Effector memory CD8-positive, alpha-beta T cell (primary cell): Measurements from ENCODE around the gene PCDH1.
"Not testable (repeated sequence)": the region's sequence is repeated elsewhere in the genome, so short reads cannot be mapped to it uniquely, and the experiment has no call there.

Source experiments
- ATAC-seq: fragments of 150-1000 bp; cut with Tn5 transposase; replicated peaks from 2 replicates; pipeline ENCODE4 v1.10.0; 2021; ENCODE audit warnings: mild to moderate bottlenecking, moderate library complexity
- DNase-seq, 3 experiments: peaks; one replicate each; pipeline ENCODE4 v3.0.0; 2021
- H3K27ac Mint-ChIP-seq, 2 donors: one replicate each; pipeline ENCODE4 v1.8.0; 2022; ENCODE audit warnings: mild to moderate bottlenecking in 2 of 2, mixed read lengths in 2 of 2, moderate library complexity in 2 of 2
- H3K27me3 Mint-ChIP-seq, 2 donors: one replicate each; pipeline ENCODE4 v1.8.0; 2022; ENCODE audit warnings: mixed read lengths in 2 of 2
- H3K36me3 Mint-ChIP-seq: one replicate; pipeline ENCODE4 v1.8.0; 2022; ENCODE audit warnings: mild to moderate bottlenecking, moderate library complexity, mixed read lengths; ENCODE audit not compliant: insufficient read depth
- H3K4me1 Mint-ChIP-seq, 2 donors: one replicate each; pipeline ENCODE4 v1.8.0; 2022; ENCODE audit warnings: low read depth in 2 of 2, mixed read lengths in 2 of 2
- H3K4me3 Mint-ChIP-seq, 2 donors: one replicate each; pipeline ENCODE4 v1.8.0; 2022; ENCODE audit warnings: mild to moderate bottlenecking in 2 of 2, mixed read lengths in 2 of 2, moderate library complexity in 2 of 2
- H3K9me3 Mint-ChIP-seq, 2 donors: one replicate each; pipeline ENCODE4 v1.8.0; 2022; ENCODE audit warnings: mixed read lengths in 2 of 2
- total RNA-seq, 9 experiments: gene quantifications; one replicate each; lab custom pipeline; 2026; lab: John Stamatoyannopoulos, UW

The PCDH1 gene
- 0 to 5.4 (median 0.62) reads per million in 9 experiments for total RNA-seq

DNA sequence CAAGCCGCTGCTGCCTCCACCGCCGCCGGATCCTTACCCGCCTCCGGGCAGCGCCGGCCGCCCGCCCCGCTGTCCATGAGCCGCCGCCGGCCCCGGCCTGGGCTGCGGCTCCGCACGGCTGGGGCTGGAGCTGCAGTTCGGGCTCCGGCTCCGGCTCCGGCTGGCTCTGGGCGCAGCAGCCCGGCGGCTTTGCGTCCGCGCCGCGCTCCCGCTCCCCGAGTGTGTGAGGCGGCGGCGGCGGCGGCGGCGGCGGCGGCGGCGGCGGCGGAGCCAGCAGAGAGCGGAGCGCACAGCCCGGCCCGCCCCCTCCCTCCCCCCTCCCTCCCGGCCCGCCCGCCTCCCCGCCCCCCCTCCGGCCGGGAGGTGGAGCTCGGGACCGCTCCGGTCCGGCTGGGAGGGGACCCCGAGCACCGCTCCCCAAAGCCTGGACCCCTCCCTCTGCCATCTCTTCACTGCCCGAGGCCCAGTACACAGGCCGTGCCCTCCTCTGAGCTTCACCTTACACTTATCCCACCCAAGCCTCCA is at the start of gene PCDH1:
PCDH1 (minus strand) TSS at position 225 of the 525 bp plus-strand sequence; CDS start at position 77, 148 bp downstream.
- Mint-ChIP-seq H3K9me3 (no peaks in the 10 kb centered on the region), H3K4me3 (peak within 1 kb of the TSS; percentile 74), H3K36me3 (no peaks in the 10 kb centered on the region), H3K27me3 (peaks cover 69 to 93% of the 10 kb centered on the region in 2 donors), H3K4me1 (peaks cover 26 to 30% of the 10 kb centered on the region in 2 donors), H3K27ac (peak within 1 kb of the TSS; percentile 2 to 55)
- peak in 1 of 3 experiments; percentile 15 for DNase-seq
- peak; percentile 32 for ATAC-seq

DNA sequence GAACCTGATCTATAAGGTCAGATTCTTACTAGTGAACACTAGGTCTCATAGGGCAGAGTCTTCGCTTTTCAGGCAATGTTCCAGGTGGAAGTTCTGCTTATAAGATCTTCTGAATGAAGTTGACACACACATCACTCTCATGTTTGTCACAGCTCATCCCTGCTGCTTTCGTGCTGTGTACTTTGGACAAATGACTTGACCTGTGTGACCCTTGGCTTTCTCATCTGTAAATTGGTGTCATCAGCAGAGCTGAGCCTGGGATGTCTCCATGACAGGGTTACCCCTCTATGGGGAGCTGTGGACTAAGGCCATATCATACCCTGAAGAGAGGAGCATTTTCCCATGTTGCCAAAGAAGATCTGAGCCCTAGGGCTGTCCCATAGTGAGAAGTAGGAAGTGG is 48.2 kb upstream of the PCDH1 start:
- H3K4me1 Mint-ChIP-seq = peaks cover 27 to 46% of the 10 kb centered on the region in 2 donors
- no peaks in the 10 kb centered on the region for H3K27me3 Mint-ChIP-seq
- H3K27ac Mint-ChIP-seq = no peak overlapping the region
- peaks cover 59% of the 10 kb centered on the region for H3K36me3 Mint-ChIP-seq
- H3K9me3 Mint-ChIP-seq = no peaks in the 10 kb centered on the region
- H3K4me3 Mint-ChIP-seq = no peak overlapping the region
- ATAC-seq (no peak), DNase-seq (no peak)

DNA sequence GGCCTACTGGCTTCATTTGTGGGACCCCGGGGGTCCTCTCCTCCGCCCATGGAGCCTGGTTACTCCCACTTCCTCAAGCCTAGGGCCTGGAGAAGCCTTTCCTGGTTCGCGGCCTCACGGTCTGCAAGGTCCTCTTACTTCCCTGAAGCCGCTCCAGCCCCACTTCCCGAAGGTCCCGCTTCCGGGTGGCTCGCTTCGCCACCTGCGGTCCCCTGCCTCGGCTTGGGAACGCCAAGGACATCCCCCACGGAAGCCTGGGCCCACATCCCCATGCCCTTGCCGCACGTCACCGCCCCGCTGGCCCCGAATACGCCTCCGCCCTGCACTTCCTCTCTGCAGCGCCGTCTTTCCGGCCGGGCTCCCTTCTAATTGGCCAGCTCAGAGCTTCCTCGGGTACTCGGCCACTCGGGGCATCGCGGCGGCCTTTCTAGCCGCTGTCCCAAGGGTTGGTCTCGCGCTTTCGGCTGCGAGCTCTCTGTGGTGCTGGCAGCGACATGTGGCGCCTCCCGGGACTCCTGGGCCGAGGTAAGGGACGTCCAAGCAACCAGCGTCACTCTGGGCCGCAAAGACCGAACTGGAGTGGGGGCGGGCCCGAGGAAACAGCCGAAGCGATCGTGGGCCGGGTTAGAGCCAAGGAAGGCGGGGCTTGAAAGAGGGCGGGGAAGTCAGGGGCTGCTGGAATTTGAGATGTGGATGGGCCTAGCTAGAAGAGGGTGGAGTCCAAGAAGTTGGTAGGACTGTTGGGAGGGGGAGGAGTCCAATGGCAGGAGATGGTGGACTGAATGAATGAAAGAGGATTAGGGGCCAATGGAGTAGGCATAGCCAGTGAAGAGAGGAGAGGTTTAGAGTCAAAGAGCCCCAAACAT is 45.5 kb upstream of the PCDH1 start, which contains the start of gene DELE1:
DELE1 (plus strand) TSS at position 424 of the 866 bp plus-strand sequence; CDS start at position 495, 71 bp downstream.
- H3K9me3 Mint-ChIP-seq = no peaks in the 10 kb centered on the region
- peaks cover 39% of the 10 kb centered on the region for H3K36me3 Mint-ChIP-seq
- DNase-seq = peak; percentile 81 to 87 (median 86)
- H3K4me3 Mint-ChIP-seq = peak within 1 kb of the TSS; percentile 91
- H3K27me3 Mint-ChIP-seq = no peaks in the 10 kb centered on the region
- H3K4me1 Mint-ChIP-seq = peaks cover 27 to 36% of the 10 kb centered on the region in 2 donors
- peak; percentile 95 for ATAC-seq
- peak within 1 kb of the TSS; percentile 99 for H3K27ac Mint-ChIP-seq

DNA sequence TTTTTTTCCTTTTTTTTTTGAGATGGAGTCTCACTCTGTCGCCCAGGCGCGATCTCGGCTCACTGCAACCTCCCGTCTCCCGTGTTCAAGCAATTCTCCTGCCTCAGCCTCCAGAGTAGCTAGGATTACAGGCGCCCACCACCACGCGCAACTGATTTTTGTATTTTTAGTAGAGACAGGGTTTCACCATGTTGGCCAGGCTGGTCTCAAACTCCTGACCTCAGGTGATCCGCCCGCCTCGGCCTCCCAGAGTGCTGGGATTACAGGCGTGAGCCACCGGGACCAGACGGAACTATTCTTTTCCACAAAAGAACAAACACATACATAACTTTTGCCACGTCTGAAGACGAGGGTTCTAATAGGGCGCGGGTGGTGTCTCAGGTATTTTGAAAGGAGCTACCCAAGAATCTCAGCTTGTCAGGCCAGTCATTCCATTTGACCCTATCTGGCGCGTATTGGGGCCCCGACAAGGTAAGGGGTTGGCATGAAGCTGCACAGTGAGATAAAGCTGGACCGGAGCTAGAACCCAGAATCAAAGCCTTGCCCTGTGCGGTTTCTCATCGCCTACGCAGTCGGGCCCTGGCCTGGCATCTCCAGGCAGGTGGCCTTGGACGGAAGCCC is 44.7 kb upstream of the PCDH1 start:
- peak overlapping the region; percentile 91 for H3K4me3 Mint-ChIP-seq
- H3K27ac Mint-ChIP-seq = peak overlapping the region; percentile 99
- H3K4me1 Mint-ChIP-seq = peaks cover 25 to 30% of the 10 kb centered on the region in 2 donors
- H3K36me3 Mint-ChIP-seq = peaks cover 32% of the 10 kb centered on the region
- ATAC-seq = peak; percentile 3
- H3K27me3 Mint-ChIP-seq, H3K9me3 Mint-ChIP-seq: not testable (repeated sequence)
- DNase-seq = peak in 1 of 3 experiments; percentile 2

DNA sequence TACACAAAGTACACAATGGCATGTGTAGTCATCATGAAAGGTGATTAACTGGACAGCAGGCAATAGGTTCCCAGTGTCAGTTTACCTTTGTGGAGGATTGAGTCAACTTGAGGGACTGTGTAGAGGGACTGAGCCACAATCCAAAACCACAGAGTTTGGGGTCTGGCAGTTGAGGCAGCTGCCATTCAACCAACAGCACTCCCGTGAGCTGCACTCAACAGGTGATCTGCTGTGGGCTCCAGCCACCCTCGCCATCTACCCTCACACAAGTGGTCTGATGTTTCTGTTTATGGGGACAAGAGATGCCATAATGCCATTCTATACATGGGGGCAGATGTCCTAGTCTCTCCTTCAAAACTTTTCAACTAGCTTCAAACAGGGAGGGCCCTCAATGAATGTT is 42.6 kb upstream of the PCDH1 start:
- no peak overlapping the region for H3K4me3 Mint-ChIP-seq
- no peak overlapping the region for H3K27ac Mint-ChIP-seq
- no peaks in the 10 kb centered on the region for H3K9me3 Mint-ChIP-seq
- ATAC-seq (no peak), DNase-seq (no peak)
- H3K27me3 Mint-ChIP-seq = peaks cover 19 to 23% of the 10 kb centered on the region in 2 donors
- peaks cover 14 to 17% of the 10 kb centered on the region in 2 donors for H3K4me1 Mint-ChIP-seq
- peaks cover 13% of the 10 kb centered on the region for H3K36me3 Mint-ChIP-seq

DNA sequence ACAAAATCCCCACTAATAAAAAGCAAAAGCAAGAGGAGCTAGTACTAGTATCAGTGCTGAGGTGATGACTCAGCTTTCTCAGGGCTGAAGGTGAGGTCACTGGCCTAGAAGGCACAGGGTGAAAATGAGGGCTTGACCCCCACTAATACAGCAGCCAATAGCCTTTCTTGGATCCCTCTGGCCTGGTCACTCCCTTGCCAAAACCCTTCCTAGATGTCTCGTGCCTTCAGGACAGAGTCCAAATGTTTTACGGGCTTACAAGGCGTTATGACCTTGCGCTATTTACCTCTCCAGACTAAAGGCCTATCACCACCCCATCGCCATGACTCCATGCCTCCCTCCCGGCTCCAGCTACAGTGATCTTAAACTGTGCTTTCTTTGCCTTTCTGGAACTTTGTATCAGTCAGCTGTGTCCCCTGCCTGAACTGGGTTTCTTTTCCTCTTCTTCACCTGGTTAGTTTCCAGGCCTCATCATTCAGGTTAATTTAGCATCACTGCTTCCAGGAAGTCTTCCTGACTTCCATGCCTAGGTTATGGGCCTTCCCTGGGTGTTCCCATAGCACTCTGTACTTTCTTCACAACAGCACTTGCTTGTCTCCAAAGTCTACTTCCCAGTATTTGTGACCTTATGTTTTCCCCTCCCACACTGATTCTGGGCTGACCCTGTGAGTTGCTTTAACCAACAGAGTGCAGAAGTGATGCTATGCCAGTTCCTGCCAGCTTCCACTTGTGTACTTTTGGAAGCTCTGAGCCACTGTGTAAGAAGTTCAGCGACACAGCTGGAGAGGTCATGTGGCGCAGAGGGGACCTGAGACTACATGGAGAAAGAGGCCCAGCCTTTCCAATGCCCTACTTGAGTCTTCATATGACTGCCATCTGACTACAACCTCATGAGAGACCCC is 41.3 kb upstream of the PCDH1 start:
- Mint-ChIP-seq H3K27me3 (peaks cover 32 to 36% of the 10 kb centered on the region in 2 donors), H3K9me3 (no peaks in the 10 kb centered on the region), H3K27ac (no peak overlapping the region), H3K4me1 (peaks cover 10 to 11% of the 10 kb centered on the region in 2 donors), H3K4me3 (no peak overlapping the region), H3K36me3 (peaks cover 7% of the 10 kb centered on the region)
- ATAC-seq = no peak
- DNase-seq = no peak

DNA sequence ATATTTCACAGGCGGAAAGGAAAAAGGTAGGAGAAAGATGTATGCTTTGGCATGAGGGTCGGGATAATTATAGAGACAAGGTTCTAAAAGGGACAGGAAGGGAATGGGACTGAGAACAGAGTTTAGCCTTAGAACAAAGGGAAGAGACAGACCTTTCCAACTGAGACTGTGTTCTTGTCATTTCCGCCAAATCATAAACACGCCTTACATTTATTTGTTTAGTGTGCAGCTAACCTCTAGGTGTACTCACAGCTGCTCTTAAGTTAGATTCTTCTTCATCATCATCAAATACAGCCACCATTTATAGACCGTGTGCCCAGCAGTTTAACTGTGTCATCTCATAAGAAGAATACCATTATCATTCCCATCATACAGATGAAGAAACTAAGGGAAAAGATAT is 39.5 kb upstream of the PCDH1 start:
- DNase-seq = no peak
- H3K36me3 Mint-ChIP-seq = no peaks in the 10 kb centered on the region
- H3K4me1 Mint-ChIP-seq = no peaks in the 10 kb centered on the region
- peaks cover 46 to 50% of the 10 kb centered on the region in 2 donors for H3K27me3 Mint-ChIP-seq
- no peaks in the 10 kb centered on the region for H3K9me3 Mint-ChIP-seq
- no peak overlapping the region for H3K4me3 Mint-ChIP-seq
- no peak for ATAC-seq
- H3K27ac Mint-ChIP-seq = no peak overlapping the region

DNA sequence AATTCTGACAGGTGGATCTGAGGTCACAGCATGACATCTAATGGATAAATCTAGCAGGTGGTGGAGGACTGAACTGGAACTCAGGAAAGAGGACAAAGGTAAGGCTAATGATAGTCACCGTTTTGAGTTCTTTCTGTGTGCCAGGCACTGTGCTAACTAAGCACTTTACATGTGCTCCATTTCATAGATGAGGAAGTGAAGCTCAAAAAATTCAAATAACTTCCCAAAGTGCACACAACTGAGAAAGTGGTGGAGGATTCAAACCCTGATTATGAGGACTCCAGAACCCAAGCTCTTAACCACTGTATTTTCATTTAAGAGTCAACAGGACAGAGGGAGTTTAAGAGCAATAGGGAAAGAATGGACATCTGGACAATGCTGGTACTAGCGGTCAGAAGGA is 38.3 kb upstream of the PCDH1 start:
- Mint-ChIP-seq H3K27ac (no peak overlapping the region), H3K4me3 (no peak overlapping the region), H3K27me3 (peaks cover 51 to 61% of the 10 kb centered on the region in 2 donors), H3K9me3 (no peaks in the 10 kb centered on the region), H3K4me1 (no peaks in the 10 kb centered on the region), H3K36me3 (no peaks in the 10 kb centered on the region)
- no peak for ATAC-seq
- no peak for DNase-seq

DNA sequence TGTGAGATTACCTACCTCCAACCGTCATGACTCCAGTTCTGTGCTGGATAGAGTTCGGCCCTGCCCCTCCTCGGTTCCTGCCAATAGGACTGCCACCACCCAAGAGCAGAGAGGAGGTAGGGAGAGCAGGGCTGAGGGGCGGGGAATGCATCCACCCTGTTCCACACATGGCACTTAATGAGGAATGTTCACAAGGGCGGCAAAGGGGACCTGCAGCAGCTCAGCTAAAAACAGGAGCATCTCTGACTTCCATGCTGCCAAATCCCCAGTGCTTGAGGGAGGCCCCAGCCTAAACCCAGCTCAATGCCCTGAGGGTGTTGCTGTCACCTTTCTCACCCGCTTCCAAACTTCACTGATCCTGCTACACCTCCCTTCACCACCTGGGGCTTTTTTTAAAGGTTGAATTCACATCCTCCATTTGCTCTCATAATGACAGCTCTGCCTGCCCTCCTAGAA is 37.7 kb upstream of the PCDH1 start:
- Mint-ChIP-seq H3K4me1 (no peaks in the 10 kb centered on the region), H3K9me3 (no peaks in the 10 kb centered on the region), H3K36me3 (no peaks in the 10 kb centered on the region), H3K4me3 (no peak overlapping the region), H3K27me3 (peaks cover 51 to 61% of the 10 kb centered on the region in 2 donors), H3K27ac (no peak overlapping the region)
- DNase-seq (no peak), ATAC-seq (no peak)

DNA sequence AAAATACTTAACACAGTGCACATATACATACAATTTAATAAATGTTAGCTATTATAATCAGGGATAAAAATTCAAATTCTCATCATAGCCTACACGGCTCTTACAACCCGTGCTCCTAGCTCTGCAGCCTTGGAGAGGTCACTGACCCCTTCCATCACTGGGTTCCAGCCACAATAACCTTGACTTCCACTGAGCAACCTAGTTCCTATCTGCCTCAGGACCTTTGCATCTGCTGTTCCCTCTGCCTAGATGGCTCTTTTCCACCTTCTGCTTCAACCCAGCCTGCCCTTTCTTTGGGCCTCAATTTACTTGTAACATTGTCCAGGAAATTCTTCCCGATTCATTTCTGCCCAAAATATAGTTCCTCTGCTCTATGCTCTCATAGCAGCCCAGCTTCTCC is 36.6 kb upstream of the PCDH1 start:
- H3K4me3 Mint-ChIP-seq = peak overlapping the region in 1 of 2 donors; percentile 1
- no peak overlapping the region for H3K27ac Mint-ChIP-seq
- H3K9me3 Mint-ChIP-seq = no peaks in the 10 kb centered on the region
- H3K27me3 Mint-ChIP-seq = peaks cover 51 to 61% of the 10 kb centered on the region in 2 donors
- no peaks in the 10 kb centered on the region for H3K36me3 Mint-ChIP-seq
- ATAC-seq (no peak), DNase-seq (no peak)
- no peaks in the 10 kb centered on the region for H3K4me1 Mint-ChIP-seq

DNA sequence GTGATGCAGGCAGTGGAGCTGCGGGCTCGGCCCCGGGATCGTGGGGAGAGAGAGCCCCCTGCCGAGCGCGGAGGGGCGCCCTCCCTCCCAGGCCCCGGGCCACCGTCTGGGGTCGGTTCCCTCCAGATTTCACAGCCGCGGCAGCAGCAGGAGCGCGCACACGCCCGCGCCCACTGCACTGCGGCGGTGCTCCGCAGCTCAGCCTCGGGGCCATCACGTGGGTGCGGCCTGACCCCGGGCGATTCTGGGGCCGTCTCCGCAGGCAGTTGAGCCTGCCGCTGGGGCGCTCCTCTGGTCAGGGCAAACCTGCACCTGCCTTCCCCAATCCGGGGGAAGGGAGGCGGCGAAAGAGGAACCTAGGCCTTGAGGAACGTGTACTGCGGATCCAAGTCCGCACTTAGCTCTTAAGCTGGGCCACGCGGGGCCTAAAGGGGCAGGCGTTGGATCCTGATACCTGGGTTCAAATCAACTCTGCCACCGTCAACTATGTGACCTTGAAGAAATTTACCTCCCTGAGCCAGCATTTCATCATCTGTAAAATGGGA is 36.1 kb upstream of the PCDH1 start:
- Mint-ChIP-seq H3K27me3 (peaks cover 51 to 61% of the 10 kb centered on the region in 2 donors), H3K4me1 (no peaks in the 10 kb centered on the region), H3K4me3 (peak overlapping the region in 1 of 2 donors; percentile 44), H3K36me3 (no peaks in the 10 kb centered on the region), H3K27ac (no peak overlapping the region), H3K9me3 (no peaks in the 10 kb centered on the region)
- DNase-seq = peak in 1 of 3 experiments; percentile 5
- peak; percentile 68 for ATAC-seq

DNA sequence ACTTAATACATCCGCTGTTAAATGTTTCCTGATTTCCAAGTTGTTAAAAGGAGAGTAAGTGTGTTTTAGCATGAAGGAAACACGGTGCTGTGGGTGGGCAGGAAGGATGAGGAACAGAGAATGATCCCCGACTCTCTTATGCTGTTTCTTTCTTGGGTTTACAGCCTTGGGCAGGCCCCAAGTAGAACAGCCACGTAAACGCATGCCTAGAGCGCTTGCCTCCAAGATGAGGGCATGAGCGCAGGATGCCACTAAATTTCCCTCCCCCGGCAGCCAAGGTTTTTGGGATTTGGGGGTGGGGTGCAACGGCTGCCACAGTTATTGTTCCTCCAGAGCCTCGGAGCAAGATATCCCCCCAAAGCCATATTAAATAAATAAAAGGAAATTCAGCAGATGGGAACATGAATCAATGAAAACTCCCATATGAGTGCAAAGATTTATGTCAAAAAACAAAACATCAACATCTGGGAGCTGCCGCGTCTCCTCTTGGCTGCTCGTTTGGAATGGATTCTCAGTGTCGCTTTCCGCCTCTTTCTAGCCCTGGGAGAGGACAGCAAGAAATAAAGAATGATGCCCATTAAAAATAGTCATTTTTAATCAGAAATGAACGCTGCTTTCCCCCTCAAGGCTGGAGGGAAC is 35.5 kb upstream of the PCDH1 start:
- peaks cover 51 to 61% of the 10 kb centered on the region in 2 donors for H3K27me3 Mint-ChIP-seq
- ATAC-seq = no peak
- no peaks in the 10 kb centered on the region for H3K9me3 Mint-ChIP-seq
- no peaks in the 10 kb centered on the region for H3K4me1 Mint-ChIP-seq
- DNase-seq = no peak
- no peaks in the 10 kb centered on the region for H3K36me3 Mint-ChIP-seq
- peak overlapping the region; percentile 44 to 56 for H3K4me3 Mint-ChIP-seq
- H3K27ac Mint-ChIP-seq = no peak overlapping the region
